ENCODE measurements around the gene KCNRG.

DNA sequence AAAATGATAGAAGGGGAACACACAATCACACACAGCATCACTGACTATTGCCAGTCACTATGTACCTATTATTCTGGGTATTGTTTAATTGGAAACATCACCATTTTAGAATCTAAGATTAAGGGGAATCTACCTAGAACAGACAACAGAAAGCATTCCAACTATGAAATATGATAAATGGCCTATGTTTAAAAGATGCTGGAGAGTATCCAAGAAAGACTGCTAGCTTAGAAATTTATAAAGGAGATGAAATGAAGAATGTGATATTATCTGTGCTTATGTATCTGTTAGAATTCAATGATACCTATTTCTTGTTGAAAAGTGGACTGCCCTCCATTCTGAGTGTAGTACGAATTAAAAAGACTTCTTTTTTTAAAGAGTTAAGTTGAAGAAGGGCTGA, 50.5 kb downstream of the KCNRG start:
- no peak for TF ChIP-seq NFIC (IDR thresholded peaks at IDR 0.05)
- no peak for TF ChIP-seq TAF1 (IDR thresholded peaks at IDR 0.05; ENCODE audit: low read depth)
- no peak for TF ChIP-seq CEBPB (IDR thresholded peaks at IDR 0.05)
- TF ChIP-seq, protein P1, sequence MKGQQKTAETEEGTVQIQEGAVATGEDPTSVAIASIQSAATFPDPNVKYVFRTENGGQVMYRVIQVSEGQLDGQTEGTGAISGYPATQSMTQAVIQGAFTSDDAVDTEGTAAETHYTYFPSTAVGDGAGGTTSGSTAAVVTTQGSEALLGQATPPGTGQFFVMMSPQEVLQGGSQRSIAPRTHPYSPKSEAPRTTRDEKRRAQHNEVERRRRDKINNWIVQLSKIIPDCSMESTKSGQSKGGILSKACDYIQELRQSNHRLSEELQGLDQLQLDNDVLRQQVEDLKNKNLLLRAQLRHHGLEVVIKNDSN (IDR thresholded peaks at IDR 0.05) = no peak
- TF ChIP-seq YY1 (IDR thresholded peaks at IDR 0.05; ENCODE audit: low read depth) = no peak
- TF ChIP-seq REST (IDR thresholded peaks at IDR 0.05; ENCODE audit: low read depth) = no peak
- TF ChIP-seq, protein P2, sequence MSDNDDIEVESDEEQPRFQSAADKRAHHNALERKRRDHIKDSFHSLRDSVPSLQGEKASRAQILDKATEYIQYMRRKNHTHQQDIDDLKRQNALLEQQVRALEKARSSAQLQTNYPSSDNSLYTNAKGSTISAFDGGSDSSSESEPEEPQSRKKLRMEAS (IDR thresholded peaks at IDR 0.05) = no peak
- no peak for TF ChIP-seq TCF12 (IDR thresholded peaks at IDR 0.05; ENCODE audit: low read depth)
- TF ChIP-seq EGR1 (IDR thresholded peaks at IDR 0.05) = no peak
- no peak for TF ChIP-seq CREB1 (IDR thresholded peaks at IDR 0.05; ENCODE audit: low read depth)
- no peak for TF ChIP-seq TEAD4 (IDR thresholded peaks at IDR 0.05)
